Stimulated activated CD8-positive, alpha-beta memory T cell treated with anti-CD3 and anti-CD28 coated beads, Interleukin-7, amount 100 ng/mL, for 1 hour (primary cell): Measurements from ENCODE around the gene RGL1.

Experiments
- DNase-seq, 2 donors: peaks; one replicate each; pipeline ENCODE4 v3.0.0-alpha.2; 2020; ENCODE audit warnings: low read depth in 2 of 2

RGL1 gene

GRCh38 chr1:183887826-183888819 lies 83.2 kb downstream of the RGL1 start:
- no peak for DNase-seq

GRCh38 chr1:183889095-183889494 lies 84.2 kb downstream of the RGL1 start:
- no peak for DNase-seq

- DNase-seq = no peak
Measured at GRCh38 chr1:183891158-183891856, 86.4 kb downstream of the RGL1 start.

- DNase-seq = no peak
Measured at GRCh38 chr1:183892351-183892793, 87.5 kb downstream of the RGL1 start.

GRCh38 chr1:183893561-183894289 lies 88.8 kb downstream of the RGL1 start:
- DNase-seq = no peak

- no peak for DNase-seq
Measured at GRCh38 chr1:183894290-183894565, 89.3 kb downstream of the RGL1 start.

- no peak for DNase-seq
Measured at GRCh38 chr1:183896466-183897048, 91.6 kb downstream of the RGL1 start.

- DNase-seq = no peak
Measured at GRCh38 chr1:183898001-183898396, 93.1 kb downstream of the RGL1 start.

- DNase-seq = no peak
Measured at GRCh38 chr1:183898610-183899009, 93.7 kb downstream of the RGL1 start.

- DNase-seq = no peak
Measured at GRCh38 chr1:183901748-183902330, 96.9 kb downstream of the RGL1 start.

GRCh38 chr1:183903101-183903500 lies 98.2 kb downstream of the RGL1 start:
- no peak for DNase-seq

- no peak for DNase-seq
Measured at GRCh38 chr1:183905508-183906113, 100.7 kb downstream of the RGL1 start.

- no peak for DNase-seq
Measured at GRCh38 chr1:183907070-183907469, 102.2 kb downstream of the RGL1 start.

- no peak for DNase-seq
Measured at GRCh38 chr1:183908079-183908478, 103.2 kb downstream of the RGL1 start.

GRCh38 chr1:183909672-183910071 lies 104.8 kb downstream of the RGL1 start:
- no peak for DNase-seq

- DNase-seq = no peak
Measured at GRCh38 chr1:183910845-183911244, 105.9 kb downstream of the RGL1 start.

- no peak for DNase-seq
Measured at GRCh38 chr1:183911285-183911684, 106.4 kb downstream of the RGL1 start.

- no peak for DNase-seq
Measured at GRCh38 chr1:183912265-183912886, 107.5 kb downstream of the RGL1 start.

GRCh38 chr1:183913567-183913993 lies 108.7 kb downstream of the RGL1 start:
- no peak for DNase-seq

- DNase-seq = no peak
Measured at GRCh38 chr1:183914276-183914675, 109.4 kb downstream of the RGL1 start.

GRCh38 chr1:183914891-183915290 lies 110.0 kb downstream of the RGL1 start:
- no peak for DNase-seq
